Naive thymus-derived CD8-positive, alpha-beta T cell (primary cell): ENCODE data around the gene SPATA6L. TPM values are rescaled to one million over a fixed set of nuclear protein-coding genes. Genes with fewer than 3 reads are reported as not detected.
"Not testable (repeated sequence)": the region's sequence is repeated elsewhere in the genome, so short reads cannot be mapped to it uniquely, and the experiment has no call there.

ENCODE experiments used
- ATAC-seq, 2 donors: fragments of 150-1000 bp; cut with Tn5 transposase in 1 of 2; sonication (Bioruptor Pico), chemical (Tn5 transposase) in 1 of 2; 1 replicate in 1 of 2; 2 replicates in 1 of 2; pipeline ENCODE4 v1.10.0; 2021; ENCODE audit warnings: mild to moderate bottlenecking in 2 of 2, moderate library complexity in 2 of 2
- POLR2A ChIA-PET: fragments of 350-600 bp; sonication (Branson Sonifier 250); formaldehyde crosslinking; loops from one replicate; lab custom pipeline; 2021; ENCODE audit warnings: antibody characterized with exemption; lab: Charles Lee
- DNase-seq, 10 donors: peaks; one replicate each; pipeline versions ENCODE4 v3.0.0 to v3.0.0-alpha.2; 2020 to 2022
- H3K27ac Mint-ChIP-seq, 10 donors: one replicate each; pipeline ENCODE4 v1.8.0; 2020 to 2022; ENCODE audit warnings: mild to moderate bottlenecking in 10 of 10, mixed read lengths in 10 of 10, moderate library complexity in 4 of 10, inconsistent platforms in 1 of 10
- H3K27me3 Mint-ChIP-seq, 5 donors: one replicate each; pipeline ENCODE4 v1.8.0; 2021 to 2022; ENCODE audit warnings: mixed read lengths in 5 of 5
- H3K36me3 Mint-ChIP-seq, 3 donors: one replicate each; pipeline ENCODE4 v1.8.0; 2020 to 2022; ENCODE audit warnings: mixed read lengths in 3 of 3, mild to moderate bottlenecking in 2 of 3, inconsistent platforms in 1 of 3
- H3K4me1 Mint-ChIP-seq, 4 donors: one replicate each; pipeline ENCODE4 v1.8.0; 2021 to 2022; ENCODE audit warnings: mixed read lengths in 4 of 4
- H3K4me3 Mint-ChIP-seq, 10 donors: one replicate each; pipeline ENCODE4 v1.8.0; 2020 to 2022; ENCODE audit warnings: mild to moderate bottlenecking in 10 of 10, mixed read lengths in 10 of 10, moderate library complexity in 6 of 10, inconsistent platforms in 1 of 10
- H3K9me3 Mint-ChIP-seq, 9 donors: one replicate each; pipeline ENCODE4 v1.8.0; 2020 to 2022; ENCODE audit warnings: mixed read lengths in 9 of 9, mild to moderate bottlenecking in 3 of 9, inconsistent platforms in 1 of 9, moderate library complexity in 1 of 9
- polyA plus RNA-seq, 3 donors: library from polyadenylated mRNA; unstranded; fragments of 300-500 nt; fragmentation: Illumina TruSeq; gene quantifications; one replicate each; pipeline ENCODE4 v1.2.3, GENCODE V29; 2021
- total RNA-seq, 8 experiments: library from RNA in 2 of 8; stranded (reverse) in 2 of 8; gene quantifications; one replicate each; pipeline ENCODE4 v1.2.3 and lab custom pipeline; 2021 to 2026

The SPATA6L gene
- total and polyA plus RNA-seq, 5 experiments from 2014 or later, result 1.5 to 5.8 (median 3.9) TPM; not detected in 1

DNA sequence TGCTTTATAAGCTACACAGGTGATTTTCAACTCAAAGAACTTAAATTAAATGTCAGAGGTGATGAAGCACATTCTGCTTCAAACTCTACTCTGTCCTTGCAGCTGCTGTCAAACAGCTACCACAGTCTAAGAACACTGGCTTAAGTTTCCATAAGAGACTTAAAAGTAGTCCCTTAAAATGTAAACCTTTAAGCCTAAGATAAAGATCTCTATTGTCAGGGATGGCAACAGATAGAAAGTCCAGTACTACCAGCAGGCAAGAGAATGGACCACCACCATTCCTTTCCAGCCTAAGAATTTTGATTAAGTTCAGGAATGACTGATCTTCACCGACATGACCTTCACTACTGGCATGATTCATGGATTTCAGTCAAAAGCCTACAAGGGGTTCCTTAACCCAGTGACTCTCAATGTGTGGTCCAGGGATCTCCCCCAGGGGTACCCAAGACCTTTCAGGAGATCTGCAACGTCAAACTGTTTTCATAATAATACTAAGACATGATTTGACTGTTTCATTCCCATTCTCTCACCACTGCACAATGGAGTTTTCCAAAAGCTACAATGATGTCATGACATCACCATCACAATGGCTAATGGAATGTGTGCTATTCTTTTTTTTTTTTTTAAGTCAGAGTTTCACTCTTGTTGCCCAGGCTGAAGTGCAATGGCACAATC lies 45.3 kb downstream of the SPATA6L start:
- no peak for DNase-seq
- peaks cover 0 to 16% (median 4%) of the 10 kb centered on the region in 3 donors for H3K36me3 Mint-ChIP-seq
- H3K27me3 Mint-ChIP-seq, result peaks cover 0 to 2% (median 0%) of the 10 kb centered on the region in 5 donors
- peaks cover 11 to 18% (median 15%) of the 10 kb centered on the region in 4 donors for H3K4me1 Mint-ChIP-seq
- POLR2A ChIA-PET, result interaction anchor here (1.4 kb wide), 1 partner anchor 48 kb away, joined by 3 read pairs; no protein-coding TSS in a partner anchor
- H3K4me3 Mint-ChIP-seq, result peak overlapping the region in 1 of 10 donors; percentile 41
- peak overlapping the region in 4 of 10 donors; percentile 10 to 66 (median 27) for H3K27ac Mint-ChIP-seq
- ATAC-seq, result no peak
- no peaks in the 10 kb centered on the region for H3K9me3 Mint-ChIP-seq

DNA sequence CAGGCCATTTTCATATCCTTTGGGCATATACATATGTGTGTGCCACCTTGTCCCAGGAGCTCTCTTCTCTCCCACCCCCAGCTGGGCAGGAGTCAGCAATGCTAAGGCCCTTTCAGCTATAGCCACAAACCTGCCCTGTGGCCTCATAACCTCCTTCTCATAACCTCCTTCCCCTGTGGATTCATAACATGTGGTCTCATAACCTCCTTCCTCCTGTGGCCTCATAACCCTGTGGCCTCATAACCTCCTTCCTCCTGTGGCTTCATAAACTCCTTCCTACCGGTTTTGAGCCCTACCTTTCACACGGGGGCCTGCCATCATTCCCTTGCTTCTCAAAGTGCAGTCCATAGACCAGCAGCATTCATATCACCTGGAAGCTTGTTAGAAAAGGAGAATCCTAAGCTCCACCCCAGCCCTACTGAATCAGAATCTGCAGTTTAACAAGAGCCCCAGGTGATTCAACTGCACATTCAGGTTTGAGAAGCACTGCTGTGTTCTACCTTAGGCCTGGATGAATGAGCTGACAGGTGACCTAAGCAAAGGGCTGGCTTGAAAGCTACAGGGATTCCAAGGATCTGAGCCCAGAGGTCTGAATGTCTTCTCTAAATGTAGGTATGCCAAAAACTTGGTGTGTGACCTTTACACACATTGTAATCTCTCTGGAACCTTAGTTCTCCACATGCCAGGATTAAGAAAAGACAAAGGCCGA lies 46.1 kb downstream of the SPATA6L start:
- peak in 1 of 2 donors; percentile 58 for ATAC-seq
- peaks cover 0 to 16% (median 4%) of the 10 kb centered on the region in 3 donors for H3K36me3 Mint-ChIP-seq
- peak overlapping the region in 5 of 10 donors; percentile 10 to 78 (median 45) for H3K27ac Mint-ChIP-seq
- POLR2A ChIA-PET, result interaction anchor here (0.7 to 1.4 kb wide), 2 partner anchors 24 to 47 kb away, joined by 3 to 4 read pairs; no protein-coding TSS in a partner anchor
- H3K9me3 Mint-ChIP-seq, result no peaks in the 10 kb centered on the region
- H3K27me3 Mint-ChIP-seq, result peaks cover 0 to 2% (median 0%) of the 10 kb centered on the region in 5 donors
- no peak for DNase-seq
- H3K4me1 Mint-ChIP-seq, result peaks cover 15 to 23% (median 19%) of the 10 kb centered on the region in 4 donors
- H3K4me3 Mint-ChIP-seq, result peak overlapping the region in 5 of 10 donors; percentile 5 to 48 (median 20)

DNA sequence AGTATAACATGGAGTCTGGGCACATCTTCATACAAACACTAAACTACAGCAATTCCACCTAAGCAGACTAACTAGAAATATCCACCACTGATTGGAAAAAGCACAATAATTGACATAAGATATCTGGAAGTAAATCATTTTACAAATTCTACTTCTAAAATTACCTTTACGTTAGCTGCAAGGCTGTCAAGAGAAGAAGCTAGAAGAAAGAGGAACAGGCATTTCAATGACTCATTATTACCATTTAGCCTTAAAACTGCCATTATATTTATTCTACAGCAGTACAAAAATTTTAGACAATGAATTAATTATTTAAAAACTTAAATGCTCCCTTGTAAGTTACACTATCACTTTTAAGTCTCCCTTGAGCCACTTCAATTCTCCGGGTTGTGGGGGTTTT lies 47.6 kb downstream of the SPATA6L start:
- DNase-seq (no peak), ATAC-seq (no peak)
- Mint-ChIP-seq H3K9me3 (peaks cover 0 to 2% (median 0%) of the 10 kb centered on the region in 9 donors), H3K27ac (peak overlapping the region in 2 of 10 donors; percentile 12 to 52), H3K4me1 (peaks cover 17 to 28% (median 24%) of the 10 kb centered on the region in 4 donors), H3K27me3 (peaks cover 0 to 2% (median 0%) of the 10 kb centered on the region in 5 donors), H3K36me3 (peaks cover 0 to 13% (median 4%) of the 10 kb centered on the region in 3 donors), H3K4me3 (no peak overlapping the region)
- POLR2A ChIA-PET, result no interaction called here

DNA sequence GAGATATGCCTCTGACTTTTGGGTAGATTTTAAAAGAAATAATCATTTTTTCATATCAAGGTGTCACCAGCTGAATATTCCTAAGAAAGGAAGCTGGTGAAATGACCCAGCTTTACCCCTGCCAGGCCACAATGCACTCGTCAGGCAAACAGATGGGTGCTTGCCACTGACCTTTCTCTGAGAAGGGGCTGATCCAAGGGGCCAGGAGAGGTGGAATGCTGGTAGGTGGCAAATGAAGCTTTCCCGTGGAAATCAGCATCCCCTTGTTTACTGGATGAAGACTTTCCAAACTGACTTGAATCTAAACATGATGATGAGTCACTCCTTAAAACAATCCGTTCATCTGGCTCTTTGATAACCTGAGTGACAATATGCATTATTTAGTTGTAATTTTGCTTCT lies 48.5 kb downstream of the SPATA6L start:
- H3K4me1 Mint-ChIP-seq, result peaks cover 17 to 28% (median 24%) of the 10 kb centered on the region in 4 donors
- peaks cover 0 to 2% (median 0%) of the 10 kb centered on the region in 5 donors for H3K27me3 Mint-ChIP-seq
- no peak overlapping the region for H3K4me3 Mint-ChIP-seq
- DNase-seq (no peak), ATAC-seq (no peak)
- peaks cover 0 to 4% (median 0%) of the 10 kb centered on the region in 9 donors for H3K9me3 Mint-ChIP-seq
- H3K27ac Mint-ChIP-seq, result no peak overlapping the region
- POLR2A ChIA-PET, result no interaction called here
- peaks cover 0 to 13% (median 5%) of the 10 kb centered on the region in 3 donors for H3K36me3 Mint-ChIP-seq

DNA sequence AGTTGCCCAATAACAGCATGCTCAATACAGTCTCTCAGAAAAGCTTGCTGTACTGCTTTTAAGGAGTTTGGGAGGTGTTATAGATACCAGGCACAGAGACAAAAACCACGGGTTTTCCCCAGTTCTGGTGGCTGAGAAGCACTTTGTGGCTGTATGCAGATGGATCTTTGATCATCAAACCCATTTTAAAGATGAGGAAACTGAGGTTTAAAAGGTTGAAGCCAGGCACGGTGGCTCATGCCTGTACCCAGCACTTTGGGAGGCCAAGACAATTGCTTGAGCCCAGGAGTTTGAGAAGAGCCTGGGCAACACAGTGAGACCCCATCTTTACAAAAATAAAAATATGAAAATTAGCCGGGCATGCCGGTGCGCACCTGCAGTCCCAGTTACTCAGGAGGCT lies 50.5 kb downstream of the SPATA6L start:
- peaks cover 0 to 11% (median 0%) of the 10 kb centered on the region in 9 donors for H3K9me3 Mint-ChIP-seq
- H3K36me3 Mint-ChIP-seq, result peaks cover 0 to 6% (median 0%) of the 10 kb centered on the region in 3 donors
- DNase-seq (no peak), ATAC-seq (no peak)
- peaks cover 16 to 27% (median 25%) of the 10 kb centered on the region in 4 donors for H3K4me1 Mint-ChIP-seq
- peaks cover 0 to 2% (median 0%) of the 10 kb centered on the region in 5 donors for H3K27me3 Mint-ChIP-seq
- H3K27ac Mint-ChIP-seq, result peak overlapping the region in 1 of 10 donors; percentile 21
- no peak overlapping the region for H3K4me3 Mint-ChIP-seq
- POLR2A ChIA-PET, result no interaction called here

DNA sequence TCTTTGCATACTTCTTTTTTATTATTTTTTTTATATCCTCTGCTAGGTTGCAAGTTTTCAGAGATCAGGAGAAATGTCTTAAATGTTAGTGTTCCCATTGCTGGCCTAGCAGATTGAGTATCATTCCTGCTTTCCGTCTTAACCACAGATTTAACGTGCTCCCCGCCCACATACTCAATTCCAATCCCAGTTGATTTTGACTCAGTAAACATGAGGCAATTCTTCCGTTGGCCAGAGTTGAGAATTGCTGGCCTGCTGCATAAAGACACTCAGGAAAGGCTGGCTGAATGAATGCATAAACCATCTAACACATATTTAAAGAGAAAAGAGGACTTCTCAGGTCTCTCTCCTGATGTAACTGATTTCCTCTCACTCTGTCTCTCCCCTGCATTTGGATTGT lies 51.0 kb downstream of the SPATA6L start:
- DNase-seq (no peak), ATAC-seq (no peak)
- no peak overlapping the region for H3K4me3 Mint-ChIP-seq
- H3K27me3 Mint-ChIP-seq, result peaks cover 0 to 2% (median 0%) of the 10 kb centered on the region in 5 donors
- H3K4me1 Mint-ChIP-seq, result peaks cover 11 to 22% (median 20%) of the 10 kb centered on the region in 4 donors
- POLR2A ChIA-PET, result no interaction called here
- peaks cover 0 to 11% (median 0%) of the 10 kb centered on the region in 9 donors for H3K9me3 Mint-ChIP-seq
- H3K27ac Mint-ChIP-seq, result peak overlapping the region in 3 of 10 donors; percentile 21 to 35 (median 30)
- H3K36me3 Mint-ChIP-seq, result peaks cover 0 to 6% (median 0%) of the 10 kb centered on the region in 3 donors

DNA sequence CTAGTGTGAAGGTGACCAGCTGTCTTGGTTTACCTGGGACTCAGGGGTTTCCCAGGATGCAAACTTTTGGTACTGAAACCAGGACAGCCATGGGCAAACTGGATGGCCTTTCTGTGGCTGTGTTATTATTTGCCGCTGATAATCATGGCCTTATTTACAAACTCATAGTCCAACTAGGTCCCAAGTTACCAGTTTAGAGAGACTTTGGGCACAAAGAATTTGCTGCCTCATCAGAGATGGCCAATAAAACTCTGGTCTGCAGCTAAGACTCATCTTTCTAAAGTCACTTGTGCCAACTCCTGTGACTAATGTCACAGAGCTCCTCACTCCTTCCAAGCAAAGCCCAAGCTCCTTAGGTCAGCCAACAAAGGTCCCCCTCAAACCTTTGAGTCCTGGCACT lies 51.7 kb downstream of the SPATA6L start:
- DNase-seq, result no peak
- Mint-ChIP-seq H3K4me1 (peaks cover 5 to 16% (median 15%) of the 10 kb centered on the region in 4 donors), H3K4me3 (no peak overlapping the region), H3K9me3 (peaks cover 0 to 12% (median 0%) of the 10 kb centered on the region in 9 donors), H3K27ac (peak overlapping the region in 1 of 10 donors; percentile 21), H3K36me3 (peaks cover 0 to 6% (median 0%) of the 10 kb centered on the region in 3 donors), H3K27me3 (peaks cover 0 to 2% (median 0%) of the 10 kb centered on the region in 5 donors)
- ATAC-seq, result no peak
- POLR2A ChIA-PET, result no interaction called here

DNA sequence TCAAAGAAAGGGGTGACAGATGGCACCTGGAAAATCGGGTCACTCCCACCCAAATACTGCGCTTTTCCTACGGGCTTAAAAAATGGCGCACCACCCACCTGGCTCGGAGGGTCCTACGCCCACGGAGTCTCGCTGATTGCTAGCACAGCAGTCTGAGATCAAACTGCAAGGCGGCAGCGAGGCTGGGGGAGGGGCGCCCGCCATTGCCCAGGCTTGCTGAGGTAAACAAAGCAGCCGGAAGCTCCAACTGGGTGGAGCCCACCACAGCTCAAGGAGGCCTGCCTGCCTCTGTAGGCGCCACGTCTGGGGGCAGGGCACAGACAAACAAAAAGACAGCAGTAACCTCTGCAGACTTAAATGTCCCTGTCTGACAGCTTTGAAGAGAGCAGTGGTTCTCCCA lies 60.2 kb downstream of the SPATA6L start:
- peak overlapping the region in 2 of 10 donors; percentile 11 to 18 for H3K4me3 Mint-ChIP-seq
- H3K27ac Mint-ChIP-seq, result peak overlapping the region in 7 of 10 donors; percentile 51 to 89 (median 82)
- peak in 7 of 10 donors; percentile 22 to 82 (median 74) for DNase-seq
- not testable (repeated sequence) for ATAC-seq, H3K27me3 Mint-ChIP-seq
- POLR2A ChIA-PET, result interaction anchor here (1.7 kb wide), 1 partner anchor 34 kb away, joined by 3 read pairs; no protein-coding TSS in a partner anchor
- peaks cover 5 to 35% (median 19%) of the 10 kb centered on the region in 4 donors for H3K4me1 Mint-ChIP-seq
- H3K9me3 Mint-ChIP-seq, result peaks cover 0 to 22% (median 6%) of the 10 kb centered on the region in 9 donors
- peaks cover 4 to 34% (median 11%) of the 10 kb centered on the region in 3 donors for H3K36me3 Mint-ChIP-seq

DNA sequence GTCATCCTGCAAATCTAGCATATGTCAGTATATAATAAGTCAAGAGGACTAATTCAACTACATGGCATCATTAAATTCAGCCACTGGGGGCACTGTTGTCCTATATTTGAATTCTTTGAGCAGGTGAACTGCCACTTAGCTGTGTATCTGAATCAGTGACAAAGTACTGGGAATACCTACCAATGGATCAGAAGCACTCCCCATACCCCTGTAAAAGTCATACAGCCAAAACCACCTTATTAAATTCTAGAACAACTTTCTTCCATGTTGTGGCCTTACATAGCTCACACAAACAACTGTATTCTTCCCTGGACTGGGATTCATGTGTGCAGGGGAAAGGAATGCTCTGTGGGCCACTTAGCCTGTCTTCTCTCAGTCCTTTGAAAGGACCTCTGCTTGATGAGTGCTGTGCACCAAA lies 61.6 kb downstream of the SPATA6L start:
- ATAC-seq (peak; percentile 64 to 72), DNase-seq (peak; percentile 8 to 75 (median 52))
- Mint-ChIP-seq H3K36me3 (peaks cover 4 to 39% (median 11%) of the 10 kb centered on the region in 3 donors), H3K27ac (peak overlapping the region; percentile 47 to 92 (median 68)), H3K4me1 (peaks cover 14 to 48% (median 32%) of the 10 kb centered on the region in 4 donors), H3K27me3 (no peaks in the 10 kb centered on the region), H3K9me3 (peaks cover 0 to 25% (median 6%) of the 10 kb centered on the region in 9 donors), H3K4me3 (no peak overlapping the region)
- POLR2A ChIA-PET, result interaction anchor here (1.1 to 1.7 kb wide), 3 partner anchors 36 to 75 kb away, joined by 3 to 5 read pairs (median 4); partner anchors contain the start of genes CDC37L1 and SPATA6L

DNA sequence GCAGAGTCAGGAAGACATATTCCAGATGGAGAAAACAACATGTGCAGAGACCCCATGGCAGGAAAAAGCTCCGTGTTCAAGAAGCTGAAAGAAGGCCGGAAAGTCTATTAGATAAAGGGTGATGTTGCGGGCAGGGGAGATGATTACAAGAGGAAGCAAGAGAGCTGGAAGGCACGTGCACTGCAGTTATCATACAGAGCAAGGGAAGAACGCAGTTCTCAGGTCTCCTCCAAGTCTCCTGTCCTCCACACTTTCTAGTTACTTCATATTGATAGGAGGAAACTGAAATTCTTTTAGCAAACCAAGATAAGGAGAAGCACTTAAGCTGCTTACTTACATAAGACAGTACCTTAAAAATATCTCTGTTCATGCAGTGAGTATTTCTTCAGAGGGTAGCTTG lies 62.5 kb downstream of the SPATA6L start:
- Mint-ChIP-seq H3K4me1 (peaks cover 14 to 50% (median 35%) of the 10 kb centered on the region in 4 donors), H3K4me3 (no peak overlapping the region), H3K27me3 (no peaks in the 10 kb centered on the region), H3K36me3 (peaks cover 4 to 46% (median 11%) of the 10 kb centered on the region in 3 donors), H3K27ac (peak overlapping the region in 6 of 10 donors; percentile 7 to 84 (median 47)), H3K9me3 (peaks cover 0 to 22% (median 6%) of the 10 kb centered on the region in 9 donors)
- no peak for DNase-seq
- POLR2A ChIA-PET, result no interaction called here
- ATAC-seq, result no peak

DNA sequence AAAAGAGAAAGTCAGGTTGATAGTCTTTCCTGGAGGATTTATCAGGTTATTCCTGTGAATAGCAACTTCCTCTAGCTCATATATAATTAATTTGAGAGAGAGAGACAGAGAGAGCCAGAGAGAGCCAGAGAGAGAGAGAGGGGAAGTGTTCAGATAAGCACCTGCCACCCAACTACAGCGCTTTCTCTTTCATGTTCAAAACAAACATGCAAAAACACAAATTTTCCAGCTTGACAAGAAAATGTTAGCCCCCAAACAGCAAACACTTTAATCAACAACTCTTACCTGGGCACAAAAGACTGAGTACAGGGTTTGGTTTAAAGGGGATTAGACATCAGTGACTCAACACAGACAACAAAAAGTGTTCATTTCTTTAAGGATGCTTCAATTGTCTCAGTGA lies 65.9 kb downstream of the SPATA6L start:
- H3K36me3 Mint-ChIP-seq, result peaks cover 4 to 47% (median 11%) of the 10 kb centered on the region in 3 donors
- POLR2A ChIA-PET, result interaction anchor here (0.6 to 2.1 kb wide), 7 partner anchors 13 to 1074 kb away, joined by 3 to 9 read pairs (median 4); partner anchors contain the start of genes CDC37L1 and RFX3
- H3K4me3 Mint-ChIP-seq, result peak overlapping the region in 8 of 10 donors; percentile 1 to 70 (median 24)
- H3K4me1 Mint-ChIP-seq, result peaks cover 29 to 77% (median 60%) of the 10 kb centered on the region in 4 donors
- ATAC-seq, result no peak
- H3K27ac Mint-ChIP-seq, result peak overlapping the region; percentile 50 to 98 (median 78)
- no peaks in the 10 kb centered on the region for H3K27me3 Mint-ChIP-seq
- peaks cover 0 to 17% (median 6%) of the 10 kb centered on the region in 9 donors for H3K9me3 Mint-ChIP-seq
- peak in 3 of 10 donors; percentile 41 to 60 (median 54) for DNase-seq
